ENCODE measurements around the gene TAF6.

The TAF6 gene

GRCh38 chr7:100119072-100119969, at the start of gene TAF6, which contains the start of gene CNPY4:
Gene TAF6, minus strand, starts transcription at chr7:100119358. Its CDS starts 5,149 bp downstream, at chr7:100114209.
Gene CNPY4, plus strand, starts transcription at chr7:100119634. Its CDS starts 111 bp downstream, at chr7:100119745.
- peak; percentile 96 for DNase-seq

- no peak for DNase-seq
Observed at GRCh38 chr7:100167912-100168323, 48.8 kb upstream of the TAF6 start.

GRCh38 chr7:100166970-100167911, 48.1 kb upstream of the TAF6 start:
- no peak for DNase-seq

- no peak for DNase-seq
Observed at GRCh38 chr7:100166317-100166940, 47.3 kb upstream of the TAF6 start.

GRCh38 chr7:100163871-100164270, 44.7 kb upstream of the TAF6 start:
- no peak for DNase-seq

GRCh38 chr7:100163006-100163531, 43.9 kb upstream of the TAF6 start:
- DNase-seq = no peak

GRCh38 chr7:100160067-100160466, 40.9 kb upstream of the TAF6 start:
- DNase-seq = no peak

- DNase-seq = no peak
Observed at GRCh38 chr7:100159099-100159623, 40.0 kb upstream of the TAF6 start.

- peak; percentile 93 for DNase-seq
Observed at GRCh38 chr7:100158229-100159098, 39.3 kb upstream of the TAF6 start, which contains the start of gene TRAPPC14. Gene TRAPPC14, minus strand, starts transcription at chr7:100158723. Its CDS starts 224 bp downstream, at chr7:100158499.

GRCh38 chr7:100157334-100158228, 38.4 kb upstream of the TAF6 start:
- DNase-seq = no peak

- no peak for DNase-seq
Observed at GRCh38 chr7:100157069-100157333, 37.8 kb upstream of the TAF6 start.

GRCh38 chr7:100156331-100157068, 37.3 kb upstream of the TAF6 start:
- no peak for DNase-seq

GRCh38 chr7:100155553-100156317, 36.6 kb upstream of the TAF6 start:
- DNase-seq = no peak

GRCh38 chr7:100154651-100155491, 35.7 kb upstream of the TAF6 start:
- no peak for DNase-seq

- DNase-seq = no peak
Observed at GRCh38 chr7:100153708-100154535, 34.8 kb upstream of the TAF6 start.

- no peak for DNase-seq
Observed at GRCh38 chr7:100152937-100153666, 33.9 kb upstream of the TAF6 start.

Data from activated CD4-positive, alpha-beta T cell treated with anti-CD3 and anti-CD28 coated beads, Interleukin-10, Interleukin-2, amounts not matched to agents 100 ng/mL and 50 ng/mL, durations not matched to agents 16 hours and 8 hours (primary cell).